GM23338 (cell line): Measurements from ENCODE around the gene PHYH. TPM values are rescaled to one million over a fixed set of nuclear protein-coding genes. Genes with fewer than 3 reads are reported as not detected.

ENCODE experiments used
- ATAC-seq: fragments of 200-7000 bp; cut with Tn5 transposase; 3 replicates; pipeline ENCODE4 v1.9.1; 2020
- DNase-seq: peaks from one replicate; pipeline ENCODE4 v3.0.0-alpha.2; 2015; ENCODE audit warnings: low spot score
- H2AFZ ChIP-seq: fragments of 200-600 bp; sonication (generic); 2 replicates; pipeline ENCODE4 v1.8.0; 2016; ENCODE audit warnings: antibody characterized with exemption, mild to moderate bottlenecking, moderate library complexity
- H3F3A ChIP-seq: fragments of 200-600 bp; sonication (generic); replicated peaks from 2 replicates; pipeline ENCODE4 v1.8.0; 2017; ENCODE audit warnings: antibody characterized with exemption, mixed run types, low read depth
- H3K27ac ChIP-seq: fragments of 200-600 bp; sonication (generic); 2 replicates; pipeline ENCODE4 v1.6.1; 2016; ENCODE audit warnings: low read depth
- H3K27me3 ChIP-seq: fragments of 200-600 bp; sonication (generic); 2 replicates; pipeline ENCODE4 v1.8.0; 2016; ENCODE audit warnings: mild to moderate bottlenecking, mixed run types, moderate library complexity; ENCODE audit not compliant: insufficient read depth
- H3K36me3 ChIP-seq: fragments of 200-600 bp; sonication (generic); 2 replicates; pipeline ENCODE4 v1.8.0; 2016; ENCODE audit warnings: mild to moderate bottlenecking; ENCODE audit not compliant: insufficient read depth
- H3K4me1 ChIP-seq: fragments of 200-600 bp; sonication (generic); 2 replicates; pipeline ENCODE4 v1.8.0; 2016; ENCODE audit warnings: mild to moderate bottlenecking, moderate library complexity; ENCODE audit not compliant: insufficient read depth
- H3K4me2 ChIP-seq: fragments of 200-600 bp; sonication (generic); 2 replicates; pipeline ENCODE4 v1.7.1; 2017; ENCODE audit warnings: mixed run types
- H3K4me3 ChIP-seq: fragments of 200-600 bp; sonication (generic); 2 replicates; pipeline ENCODE4 v1.6.1; 2016; ENCODE audit warnings: mixed run types
- H3K79me2 ChIP-seq: fragments of 200-600 bp; sonication (generic); replicated peaks from 2 replicates; pipeline ENCODE4 v1.8.0; 2017; ENCODE audit warnings: mild to moderate bottlenecking; ENCODE audit not compliant: insufficient read depth
- H3K9me2 ChIP-seq: fragments of 200-600 bp; sonication (generic); 2 replicates; pipeline ENCODE4 v1.8.0; 2017; ENCODE audit not compliant: insufficient read depth
- H4K20me1 ChIP-seq: fragments of 200-600 bp; sonication (generic); replicated peaks from 2 replicates; pipeline ENCODE4 v1.8.0; 2017; ENCODE audit warnings: mild to moderate bottlenecking; ENCODE audit not compliant: insufficient read depth
- H3K27ac Mint-ChIP-seq: 2 replicates; pipeline ENCODE4 v1.8.0; 2020; ENCODE audit warnings: inconsistent platforms, mild to moderate bottlenecking, moderate library complexity, mixed read lengths
- H3K27me3 Mint-ChIP-seq: 3 replicates; pipeline ENCODE4 v1.8.0; 2022; ENCODE audit warnings: low read depth, mild to moderate bottlenecking, moderate library complexity, mixed read lengths, inconsistent platforms; ENCODE audit not compliant: insufficient read depth, poor library complexity
- H3K36me3 Mint-ChIP-seq: 3 replicates; pipeline ENCODE4 v1.8.0; 2021; ENCODE audit warnings: low read depth, mild to moderate bottlenecking, inconsistent platforms, moderate library complexity, mixed read lengths
- H3K4me1 Mint-ChIP-seq: 3 replicates; pipeline ENCODE4 v1.8.0; 2020; ENCODE audit warnings: mild to moderate bottlenecking, inconsistent platforms, mixed read lengths
- H3K4me3 Mint-ChIP-seq: 3 replicates; pipeline ENCODE4 v1.8.0; 2021; ENCODE audit warnings: moderate library complexity, mild to moderate bottlenecking, inconsistent platforms, mixed read lengths
- H3K9me3 Mint-ChIP-seq: 3 replicates; pipeline ENCODE4 v1.8.0; 2020; ENCODE audit warnings: moderate library complexity, mild to moderate bottlenecking, inconsistent platforms, mixed read lengths
- CREB1 ChIP-seq: fragments of 250-450 bp; sonication (Bioruptor Pico); IDR thresholded peaks from 2 replicates; pipeline ENCODE4 v1.5.0; 2020; ENCODE audit warnings: low read depth, mild to moderate bottlenecking, moderate library complexity
- EZH2 ChIP-seq: fragments of 200-600 bp; sonication (generic); IDR thresholded peaks from one replicate; pipeline ENCODE4 v1.8.0; 2017; ENCODE audit warnings: antibody characterized with exemption, mild to moderate bottlenecking, low read depth; ENCODE audit not compliant: unreplicated experiment
- EZH2phosphoT487 ChIP-seq: fragments of 200-600 bp; sonication (generic); IDR thresholded peaks from one replicate; pipeline ENCODE4 v1.8.1; 2018; ENCODE audit warnings: antibody characterized with exemption; ENCODE audit not compliant: unreplicated experiment
- JUNB ChIP-seq: IDR thresholded peaks from one replicate; pipeline ENCODE4 v1.6.1; 2016; ENCODE audit warnings: antibody characterized with exemption; ENCODE audit not compliant: unreplicated experiment
- NANOG ChIP-seq: IDR thresholded peaks from 2 replicates; pipeline ENCODE4 v1.6.1; 2016; ENCODE audit warnings: antibody characterized with exemption, borderline replicate concordance
- POLR2AphosphoS5 ChIP-seq: IDR thresholded peaks from 2 replicates; pipeline ENCODE4 v1.6.1; 2016; ENCODE audit warnings: antibody characterized with exemption, low read depth
- STAT1 ChIP-seq: IDR thresholded peaks from one replicate; pipeline ENCODE4 v1.6.1; 2016; ENCODE audit warnings: antibody characterized with exemption; ENCODE audit not compliant: unreplicated experiment
- ZNF114 ChIP-seq: fragments of 250-450 bp; sonication (Bioruptor Pico); IDR thresholded peaks from 2 replicates; pipeline ENCODE4 v1.5.0; 2020; ENCODE audit warnings: mild to moderate bottlenecking, moderate library complexity
- ZNF331 ChIP-seq: fragments of 250-450 bp; sonication (Bioruptor Pico); IDR thresholded peaks from 2 replicates; pipeline ENCODE4 v1.5.0; 2020; ENCODE audit warnings: low read depth, mild to moderate bottlenecking, moderate library complexity
- polyA plus RNA-seq: library from polyadenylated mRNA; unstranded; fragments of >200 nt; fragmentation: Nextera tagmentation; extraction: Ambion mirVana; gene quantifications from 2 replicates; pipeline ENCODE4 v1.2.1, GENCODE V29; 2016
- total RNA-seq: library from RNA; depleted of rRNA; stranded (reverse); fragments of >200 nt; shearing (Covaris generic); gene quantifications from 2 replicates; pipeline ENCODE4 v1.2.3, GENCODE V29; 2014
- TF ChIP-seq, protein P1 (sequence below): fragments of 250-450 bp; sonication (Bioruptor Pico); IDR thresholded peaks from 2 replicates; pipeline ENCODE4 v1.5.0; 2020; ENCODE audit warnings: mild to moderate bottlenecking, moderate library complexity
- TF ChIP-seq, protein P2 (sequence below): IDR thresholded peaks from one replicate; pipeline ENCODE4 v1.6.1; 2018; ENCODE audit warnings: antibody characterized with exemption; ENCODE audit not compliant: unreplicated experiment
- TF ChIP-seq, protein P3 (sequence below), 2 experiments: fragments of 200-600 bp in 1 of 2; sonication (generic) in 1 of 2; conservative IDR thresholded peaks; 2 replicates each; pipeline versions ENCODE4 v1.5.1 to v1.6.1; 2016 to 2017; ENCODE audit warnings: antibody characterized with exemption in 2 of 2, low read depth in 2 of 2, mild to moderate bottlenecking in 2 of 2, moderate library complexity in 1 of 2
- TF ChIP-seq, protein P4 (sequence below): IDR thresholded peaks from 2 replicates; pipeline ENCODE4 v1.6.1; 2016; ENCODE audit warnings: antibody characterized with exemption

PHYH gene
- total and polyA plus RNA-seq, 2 experiments from 2014 or later = 10.9 to 29.8 TPM

DNA sequence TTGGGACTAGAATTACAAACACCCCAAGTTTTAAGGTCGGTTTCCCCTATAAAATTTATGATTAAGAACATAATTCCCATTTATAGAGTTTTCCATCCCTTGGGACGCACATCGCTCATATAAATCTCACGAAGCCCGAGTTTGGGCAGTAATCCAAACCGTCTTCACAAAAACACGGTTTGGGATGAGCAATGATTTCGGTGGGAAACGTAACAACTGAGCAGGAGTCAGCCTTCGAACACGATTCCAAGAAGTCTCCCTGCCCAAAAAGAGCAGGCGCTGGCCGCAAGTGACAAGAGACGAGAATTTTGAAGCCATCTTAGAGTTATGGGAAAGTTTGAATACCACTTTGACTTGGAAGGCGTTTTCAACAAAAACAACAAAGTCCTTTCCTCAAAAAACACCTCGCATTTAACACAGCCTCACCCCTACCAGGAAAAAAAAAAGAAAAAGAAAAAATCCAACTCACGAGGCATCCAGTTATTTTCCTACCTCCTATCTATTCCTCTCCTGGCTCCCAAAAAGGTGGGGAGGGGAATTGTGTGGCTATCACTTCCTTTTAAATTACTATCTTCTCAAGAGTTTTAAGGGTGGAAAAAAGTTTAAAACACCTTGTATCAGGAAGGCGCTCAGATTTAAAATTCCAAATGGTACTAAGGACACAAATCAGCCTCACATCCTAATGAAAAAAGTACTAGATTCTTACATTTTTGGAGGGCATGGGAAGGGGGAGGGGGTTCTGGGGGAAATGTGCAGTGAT lies 46.6 kb upstream of the PHYH start:
- Histone ChIP-seq H3K27ac (peak overlapping the region; percentile 89), H3F3A (peaks cover 32% of the 10 kb centered on the region), H3K79me2 (peaks cover 57% of the 10 kb centered on the region), H3K36me3 (peaks cover 31% of the 10 kb centered on the region), H3K4me1 (peaks cover 53% of the 10 kb centered on the region), H2AFZ (no peak overlapping the region), H3K9me2 (no peaks in the 10 kb centered on the region), H3K4me3 (peak overlapping the region; percentile 58), H4K20me1 (peaks cover 38% of the 10 kb centered on the region), H3K27me3 (no peaks in the 10 kb centered on the region), H3K4me2 (peak overlapping the region; percentile 76)
- DNase-seq = no peak
- H3K36me3 Mint-ChIP-seq = peaks cover 60% of the 10 kb centered on the region
- H3K27ac Mint-ChIP-seq = peak overlapping the region; percentile 97
- peaks cover 39% of the 10 kb centered on the region for H3K27me3 Mint-ChIP-seq
- TF ChIP-seq STAT1 (no peak), EZH2phosphoT487 (no peak), EZH2 (no peak), CREB1 (no peak), POLR2AphosphoS5 (no peak), NANOG (no peak), ZNF114 (CRISPR knock-in tag) (no peak), JUNB (no peak), ZNF331 (CRISPR knock-in tag) (no peak)
- TF ChIP-seq, protein P1, sequence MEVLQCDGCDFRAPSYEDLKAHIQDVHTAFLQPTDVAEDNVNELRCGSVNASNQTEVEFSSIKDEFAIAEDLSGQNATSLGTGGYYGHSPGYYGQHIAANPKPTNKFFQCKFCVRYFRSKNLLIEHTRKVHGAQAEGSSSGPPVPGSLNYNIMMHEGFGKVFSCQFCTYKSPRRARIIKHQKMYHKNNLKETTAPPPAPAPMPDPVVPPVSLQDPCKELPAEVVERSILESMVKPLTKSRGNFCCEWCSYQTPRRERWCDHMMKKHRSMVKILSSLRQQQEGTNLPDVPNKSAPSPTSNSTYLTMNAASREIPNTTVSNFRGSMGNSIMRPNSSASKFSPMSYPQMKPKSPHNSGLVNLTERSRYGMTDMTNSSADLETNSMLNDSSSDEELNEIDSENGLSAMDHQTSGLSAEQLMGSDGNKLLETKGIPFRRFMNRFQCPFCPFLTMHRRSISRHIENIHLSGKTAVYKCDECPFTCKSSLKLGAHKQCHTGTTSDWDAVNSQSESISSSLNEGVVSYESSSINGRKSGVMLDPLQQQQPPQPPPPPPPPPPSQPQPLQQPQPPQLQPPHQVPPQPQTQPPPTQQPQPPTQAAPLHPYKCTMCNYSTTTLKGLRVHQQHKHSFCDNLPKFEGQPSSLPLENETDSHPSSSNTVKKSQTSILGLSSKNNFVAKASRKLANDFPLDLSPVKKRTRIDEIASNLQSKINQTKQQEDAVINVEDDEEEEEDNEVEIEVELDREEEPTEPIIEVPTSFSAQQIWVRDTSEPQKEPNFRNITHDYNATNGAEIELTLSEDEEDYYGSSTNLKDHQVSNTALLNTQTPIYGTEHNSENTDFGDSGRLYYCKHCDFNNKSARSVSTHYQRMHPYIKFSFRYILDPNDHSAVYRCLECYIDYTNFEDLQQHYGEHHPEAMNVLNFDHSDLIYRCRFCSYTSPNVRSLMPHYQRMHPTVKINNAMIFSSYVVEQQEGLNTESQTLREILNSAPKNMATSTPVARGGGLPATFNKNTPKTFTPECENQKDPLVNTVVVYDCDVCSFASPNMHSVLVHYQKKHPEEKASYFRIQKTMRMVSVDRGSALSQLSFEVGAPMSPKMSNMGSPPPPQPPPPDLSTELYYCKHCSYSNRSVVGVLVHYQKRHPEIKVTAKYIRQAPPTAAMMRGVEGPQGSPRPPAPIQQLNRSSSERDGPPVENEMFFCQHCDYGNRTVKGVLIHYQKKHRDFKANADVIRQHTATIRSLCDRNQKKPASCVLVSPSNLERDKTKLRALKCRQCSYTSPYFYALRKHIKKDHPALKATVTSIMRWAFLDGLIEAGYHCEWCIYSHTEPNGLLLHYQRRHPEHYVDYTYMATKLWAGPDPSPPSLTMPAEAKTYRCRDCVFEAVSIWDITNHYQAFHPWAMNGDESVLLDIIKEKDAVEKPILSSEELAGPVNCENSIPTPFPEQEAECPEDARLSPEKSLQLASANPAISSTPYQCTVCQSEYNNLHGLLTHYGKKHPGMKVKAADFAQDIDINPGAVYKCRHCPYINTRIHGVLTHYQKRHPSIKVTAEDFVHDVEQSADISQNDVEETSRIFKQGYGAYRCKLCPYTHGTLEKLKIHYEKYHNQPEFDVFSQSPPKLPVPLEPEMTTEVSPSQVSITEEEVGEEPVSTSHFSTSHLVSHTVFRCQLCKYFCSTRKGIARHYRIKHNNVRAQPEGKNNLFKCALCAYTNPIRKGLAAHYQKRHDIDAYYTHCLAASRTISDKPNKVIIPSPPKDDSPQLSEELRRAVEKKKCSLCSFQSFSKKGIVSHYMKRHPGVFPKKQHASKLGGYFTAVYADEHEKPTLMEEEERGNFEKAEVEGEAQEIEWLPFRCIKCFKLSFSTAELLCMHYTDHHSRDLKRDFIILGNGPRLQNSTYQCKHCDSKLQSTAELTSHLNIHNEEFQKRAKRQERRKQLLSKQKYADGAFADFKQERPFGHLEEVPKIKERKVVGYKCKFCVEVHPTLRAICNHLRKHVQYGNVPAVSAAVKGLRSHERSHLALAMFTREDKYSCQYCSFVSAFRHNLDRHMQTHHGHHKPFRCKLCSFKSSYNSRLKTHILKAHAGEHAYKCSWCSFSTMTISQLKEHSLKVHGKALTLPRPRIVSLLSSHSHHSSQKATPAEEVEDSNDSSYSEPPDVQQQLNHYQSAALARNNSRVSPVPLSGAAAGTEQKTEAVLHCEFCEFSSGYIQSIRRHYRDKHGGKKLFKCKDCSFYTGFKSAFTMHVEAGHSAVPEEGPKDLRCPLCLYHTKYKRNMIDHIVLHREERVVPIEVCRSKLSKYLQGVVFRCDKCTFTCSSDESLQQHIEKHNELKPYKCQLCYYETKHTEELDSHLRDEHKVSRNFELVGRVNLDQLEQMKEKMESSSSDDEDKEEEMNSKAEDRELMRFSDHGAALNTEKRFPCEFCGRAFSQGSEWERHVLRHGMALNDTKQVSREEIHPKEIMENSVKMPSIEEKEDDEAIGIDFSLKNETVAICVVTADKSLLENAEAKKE = no peak
- TF ChIP-seq, protein P2, sequence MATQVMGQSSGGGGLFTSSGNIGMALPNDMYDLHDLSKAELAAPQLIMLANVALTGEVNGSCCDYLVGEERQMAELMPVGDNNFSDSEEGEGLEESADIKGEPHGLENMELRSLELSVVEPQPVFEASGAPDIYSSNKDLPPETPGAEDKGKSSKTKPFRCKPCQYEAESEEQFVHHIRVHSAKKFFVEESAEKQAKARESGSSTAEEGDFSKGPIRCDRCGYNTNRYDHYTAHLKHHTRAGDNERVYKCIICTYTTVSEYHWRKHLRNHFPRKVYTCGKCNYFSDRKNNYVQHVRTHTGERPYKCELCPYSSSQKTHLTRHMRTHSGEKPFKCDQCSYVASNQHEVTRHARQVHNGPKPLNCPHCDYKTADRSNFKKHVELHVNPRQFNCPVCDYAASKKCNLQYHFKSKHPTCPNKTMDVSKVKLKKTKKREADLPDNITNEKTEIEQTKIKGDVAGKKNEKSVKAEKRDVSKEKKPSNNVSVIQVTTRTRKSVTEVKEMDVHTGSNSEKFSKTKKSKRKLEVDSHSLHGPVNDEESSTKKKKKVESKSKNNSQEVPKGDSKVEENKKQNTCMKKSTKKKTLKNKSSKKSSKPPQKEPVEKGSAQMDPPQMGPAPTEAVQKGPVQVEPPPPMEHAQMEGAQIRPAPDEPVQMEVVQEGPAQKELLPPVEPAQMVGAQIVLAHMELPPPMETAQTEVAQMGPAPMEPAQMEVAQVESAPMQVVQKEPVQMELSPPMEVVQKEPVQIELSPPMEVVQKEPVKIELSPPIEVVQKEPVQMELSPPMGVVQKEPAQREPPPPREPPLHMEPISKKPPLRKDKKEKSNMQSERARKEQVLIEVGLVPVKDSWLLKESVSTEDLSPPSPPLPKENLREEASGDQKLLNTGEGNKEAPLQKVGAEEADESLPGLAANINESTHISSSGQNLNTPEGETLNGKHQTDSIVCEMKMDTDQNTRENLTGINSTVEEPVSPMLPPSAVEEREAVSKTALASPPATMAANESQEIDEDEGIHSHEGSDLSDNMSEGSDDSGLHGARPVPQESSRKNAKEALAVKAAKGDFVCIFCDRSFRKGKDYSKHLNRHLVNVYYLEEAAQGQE = no peak
- TF ChIP-seq, protein P3, sequence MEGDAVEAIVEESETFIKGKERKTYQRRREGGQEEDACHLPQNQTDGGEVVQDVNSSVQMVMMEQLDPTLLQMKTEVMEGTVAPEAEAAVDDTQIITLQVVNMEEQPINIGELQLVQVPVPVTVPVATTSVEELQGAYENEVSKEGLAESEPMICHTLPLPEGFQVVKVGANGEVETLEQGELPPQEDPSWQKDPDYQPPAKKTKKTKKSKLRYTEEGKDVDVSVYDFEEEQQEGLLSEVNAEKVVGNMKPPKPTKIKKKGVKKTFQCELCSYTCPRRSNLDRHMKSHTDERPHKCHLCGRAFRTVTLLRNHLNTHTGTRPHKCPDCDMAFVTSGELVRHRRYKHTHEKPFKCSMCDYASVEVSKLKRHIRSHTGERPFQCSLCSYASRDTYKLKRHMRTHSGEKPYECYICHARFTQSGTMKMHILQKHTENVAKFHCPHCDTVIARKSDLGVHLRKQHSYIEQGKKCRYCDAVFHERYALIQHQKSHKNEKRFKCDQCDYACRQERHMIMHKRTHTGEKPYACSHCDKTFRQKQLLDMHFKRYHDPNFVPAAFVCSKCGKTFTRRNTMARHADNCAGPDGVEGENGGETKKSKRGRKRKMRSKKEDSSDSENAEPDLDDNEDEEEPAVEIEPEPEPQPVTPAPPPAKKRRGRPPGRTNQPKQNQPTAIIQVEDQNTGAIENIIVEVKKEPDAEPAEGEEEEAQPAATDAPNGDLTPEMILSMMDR (conservative IDR thresholded peaks at IDR 0.05; ENCODE audit: low read depth in 2 of 2) = no peak
- TF ChIP-seq, protein P4, sequence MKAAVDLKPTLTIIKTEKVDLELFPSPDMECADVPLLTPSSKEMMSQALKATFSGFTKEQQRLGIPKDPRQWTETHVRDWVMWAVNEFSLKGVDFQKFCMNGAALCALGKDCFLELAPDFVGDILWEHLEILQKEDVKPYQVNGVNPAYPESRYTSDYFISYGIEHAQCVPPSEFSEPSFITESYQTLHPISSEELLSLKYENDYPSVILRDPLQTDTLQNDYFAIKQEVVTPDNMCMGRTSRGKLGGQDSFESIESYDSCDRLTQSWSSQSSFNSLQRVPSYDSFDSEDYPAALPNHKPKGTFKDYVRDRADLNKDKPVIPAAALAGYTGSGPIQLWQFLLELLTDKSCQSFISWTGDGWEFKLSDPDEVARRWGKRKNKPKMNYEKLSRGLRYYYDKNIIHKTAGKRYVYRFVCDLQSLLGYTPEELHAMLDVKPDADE = no peak
- peak overlapping the region; percentile 89 for H3K4me3 Mint-ChIP-seq
- ATAC-seq = no peak
- H3K9me3 Mint-ChIP-seq = no peaks in the 10 kb centered on the region; the same call in 1 of the 3 replicates
- peaks cover 46% of the 10 kb centered on the region for H3K4me1 Mint-ChIP-seq
